Measurements from ENCODE around the gene HLCS. TPM values are rescaled to one million over a fixed set of nuclear protein-coding genes. Genes with fewer than 3 reads are reported as not detected.

HLCS gene
- total and polyA plus RNA-seq, 2 of the 4 experiments (the other 2 are of a cell fraction): 10.6 to 21.0 TPM

DNA sequence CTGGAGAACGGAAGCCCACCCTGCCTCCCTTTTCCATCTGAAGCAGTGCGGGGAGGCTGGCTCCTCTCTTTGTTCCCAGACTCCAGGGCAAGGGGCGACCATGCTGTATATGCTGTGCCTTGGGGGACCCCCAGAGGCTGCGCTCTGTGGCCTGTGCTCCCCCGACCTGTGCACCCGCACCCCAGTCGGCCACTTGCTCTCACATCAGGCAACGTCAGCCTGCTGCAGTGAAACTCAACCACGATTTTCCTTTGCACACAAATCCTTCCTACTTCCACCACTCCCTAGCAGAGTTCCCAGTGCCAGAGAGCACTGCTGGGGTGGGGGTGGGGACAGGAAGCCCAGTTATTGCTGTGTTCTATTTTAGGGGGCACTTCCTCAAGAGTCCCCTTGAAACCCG is 215.1 kb downstream of the HLCS start:
- dilution Hi-C loops (cut with HindIII; ENCODE audit: low sequenced_read_pairs, unreplicated experiment): no loop called here
- ATAC-seq (ENCODE audit: low read depth): no peak
- H3K36me3 ChIP-seq (ENCODE audit: control insufficient read depth, insufficient read depth, low read length): peaks cover 2% of the 10 kb centered on the region; the same call in 1 of the 2 replicates

More for the DNA sequence above, 215.1 kb downstream of the HLCS start:
- peak overlapping the region in 1 of 2 experiments; percentile 18; a peak in 1 of 4 replicates for H4K8ac ChIP-seq (ENCODE audit: low read depth in 2 of 2, low read length in 2 of 2)
- H2AFZ ChIP-seq (replicated peaks; ENCODE audit: low read length, poor library complexity): peak overlapping the region; percentile 4
- no peak overlapping the region for H3K4me2 ChIP-seq (ENCODE audit: low read depth, low read length)
- H4K91ac ChIP-seq (ENCODE audit: insufficient read depth, low read depth, low read length): peak overlapping the region; percentile 56; the same call in 1 of the 2 replicates
- H3K18ac ChIP-seq (ENCODE audit: low read depth, low read length): no peak overlapping the region
- no peak overlapping the region for H2AK9ac ChIP-seq (replicated peaks; ENCODE audit: low read depth, low read length, poor library complexity)
- ChIA-PET CTCF (no interaction called here), POLR2A (ENCODE audit: unreplicated experiment) (no interaction called here)
- in situ Hi-C loops (cut with MboI; ENCODE audit: low sequenced_read_pairs) (no loop called here), intact Hi-C loops (cut with micrococcal nuclease) (no loop called here)
- peaks cover 2% of the 10 kb centered on the region; the same call in 1 of the 2 replicates for H3K27me3 ChIP-seq (ENCODE audit: control insufficient read depth, insufficient read depth, low read length)
- no peaks in the 10 kb centered on the region for H3K9me3 ChIP-seq (ENCODE audit: control insufficient read depth, insufficient read depth, low read length)
- H2BK5ac ChIP-seq (ENCODE audit: low read depth, low read length, poor library complexity, severe bottlenecking): no peak overlapping the region
- peak overlapping the region; percentile 42 for H2AK5ac ChIP-seq (ENCODE audit: low read depth, low read length)
- H3K9me1 ChIP-seq (ENCODE audit: insufficient read depth, low read length): peaks cover 11% of the 10 kb centered on the region
- no peak overlapping the region for H3K27ac ChIP-seq (ENCODE audit: insufficient read depth, low read length)
- no peak overlapping the region for H4K5ac ChIP-seq (ENCODE audit: low read depth, low read length)
- 0 out of 4 replicates have a peak, but pooled peaks cover 0 to 4% of the 10 kb centered on the region in 2 experiments for H3K79me1 ChIP-seq (ENCODE audit: low read depth in 1 of 2, low read length in 2 of 2)
- TF ChIP-seq SMC3 (IDR thresholded peaks at IDR 0.05; ENCODE audit: low read depth, low read length): no peak
- no peak for TF ChIP-seq ELK1 (IDR thresholded peaks at IDR 0.05; ENCODE audit: borderline replicate concordance, low read depth, low read length)
- TF ChIP-seq MXI1 (IDR thresholded peaks at IDR 0.05; ENCODE audit: borderline replicate concordance, low read depth, low read length): no peak
- no peak overlapping the region for H2BK15ac ChIP-seq (ENCODE audit: low read depth, low read length)
- H3K4me3 ChIP-seq (ENCODE audit: insufficient read depth, low read depth, low read length): no peak overlapping the region
- no peaks in the 10 kb centered on the region for H4K20me1 ChIP-seq (ENCODE audit: insufficient read depth, low read length)
- peak overlapping the region; percentile 10; the same call in 1 of the 2 replicates for H3K4ac ChIP-seq (ENCODE audit: low read depth, low read length)
- peak overlapping the region; percentile 65; the same call in 1 of the 2 replicates for H2BK20ac ChIP-seq (ENCODE audit: low read depth, low read length)
- H3K14ac ChIP-seq (replicated peaks; ENCODE audit: low read depth, low read length): no peak overlapping the region
- H3K56ac ChIP-seq (ENCODE audit: extremely low read depth, insufficient read depth, low read length): no peak overlapping the region
- BruUV-seq (replicated peaks): no TSS peak
- peak overlapping the region; percentile 65; the same call in 1 of the 2 replicates for H2BK120ac ChIP-seq (ENCODE audit: low read depth, low read length)
- peaks cover 17% of the 10 kb centered on the region for H3K4me1 ChIP-seq (ENCODE audit: control insufficient read depth, insufficient read depth, low read length)
- H3K23ac ChIP-seq (ENCODE audit: low read depth, low read length): no peak overlapping the region
- no peak for DNase-seq
- no peak overlapping the region for H3K9ac ChIP-seq (ENCODE audit: low read depth, low read length)
- WGBS, 2 experiments (ENCODE audit: extremely low coverage in 2 of 2, insufficient read length in 1 of 2): 90% methylated on average over 2 of the region's 10 CpGs; no CpG with 5 or more reads in 1 of the 2 experiments

Measured in IMR-90 (cell line).